GM21737 (cell line): Measurements from ENCODE around the gene WWOX.

Source experiments
- ATAC-seq: cut with Tn5 transposase; IDR thresholded peaks from one replicate; pipeline ENCODE4 v1.9.1; 2021; ENCODE audit warnings: mild to moderate bottlenecking, moderate library complexity; ENCODE audit not compliant: unreplicated experiment

The WWOX gene

DNA sequence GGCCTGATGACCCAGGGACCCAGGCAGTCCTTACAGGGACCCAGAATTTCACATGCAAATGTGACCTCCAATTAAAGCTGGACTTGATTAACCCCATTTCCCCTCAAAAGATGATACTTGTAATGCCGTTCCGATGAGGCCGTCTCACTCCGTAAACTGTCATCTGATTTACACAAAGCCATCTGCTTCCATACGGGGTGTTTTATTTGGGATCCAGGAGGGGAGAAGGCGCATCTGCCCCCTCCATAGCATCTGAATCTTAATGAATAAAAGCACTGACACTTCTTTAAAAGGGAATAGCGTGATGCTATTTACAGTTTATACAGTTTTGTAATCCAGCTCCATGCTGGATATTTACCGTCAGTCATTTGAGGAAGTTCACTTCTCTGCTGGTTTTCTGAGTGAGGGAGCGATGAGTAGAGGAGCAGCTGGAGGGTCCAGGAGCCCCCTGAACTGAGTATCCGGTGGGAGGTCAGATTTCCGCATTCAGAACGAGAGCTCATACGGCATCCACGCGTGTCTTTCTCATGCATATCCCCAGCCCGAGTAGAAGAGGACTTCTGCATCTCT, 452.7 kb downstream of the WWOX start:
- no peak for ATAC-seq

GRCh38 chr16:78552716-78553115, 453.3 kb downstream of the WWOX start:
- no peak for ATAC-seq

- no peak for ATAC-seq
Measured at GRCh38 chr16:78553268-78554039, 454.0 kb downstream of the WWOX start.

GRCh38 chr16:78556421-78556820, 457.0 kb downstream of the WWOX start:
- ATAC-seq, result no peak

GRCh38 chr16:78560997-78561396, 461.5 kb downstream of the WWOX start:
- no peak for ATAC-seq

- ATAC-seq, result no peak
Measured at GRCh38 chr16:78562111-78562510, 462.7 kb downstream of the WWOX start.

DNA sequence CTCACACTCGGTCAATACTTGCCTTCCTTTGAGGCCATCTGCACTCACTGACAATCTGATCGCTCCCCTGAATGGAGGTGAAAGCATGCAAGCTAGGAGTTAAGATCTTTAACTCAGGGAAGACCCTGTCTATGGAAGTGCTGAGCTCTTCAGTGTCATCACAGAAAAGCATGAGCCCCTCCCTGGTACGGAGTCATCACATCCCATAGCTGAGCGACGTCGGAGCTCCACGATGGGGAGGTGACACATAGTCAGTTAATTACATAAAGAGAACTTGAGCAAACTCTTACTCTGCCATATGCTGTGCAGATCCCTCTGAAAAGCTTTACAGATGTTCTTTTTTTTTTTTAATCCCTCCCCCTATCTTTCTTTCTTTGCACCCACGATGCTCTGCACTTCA, 463.2 kb downstream of the WWOX start:
- no peak for ATAC-seq

DNA sequence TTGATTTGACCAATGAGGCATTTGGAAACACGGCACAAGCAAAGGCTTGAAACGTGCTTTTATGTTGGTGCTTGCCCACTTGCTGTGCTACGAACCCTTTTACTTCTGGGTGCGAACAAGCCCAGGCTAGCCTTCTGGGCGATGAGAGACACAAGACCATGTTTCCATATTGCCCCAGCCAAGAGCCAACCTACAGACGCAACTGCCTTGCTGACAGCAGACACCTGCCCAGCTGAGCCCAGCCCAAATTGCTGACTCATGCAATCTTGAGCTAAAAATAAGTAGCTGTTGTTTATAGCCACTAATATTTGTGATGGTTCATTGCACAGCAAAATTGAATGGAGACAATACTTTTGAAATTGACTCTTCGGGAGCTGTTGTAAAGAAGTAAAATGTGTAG, 464.5 kb downstream of the WWOX start:
- no peak for ATAC-seq

DNA sequence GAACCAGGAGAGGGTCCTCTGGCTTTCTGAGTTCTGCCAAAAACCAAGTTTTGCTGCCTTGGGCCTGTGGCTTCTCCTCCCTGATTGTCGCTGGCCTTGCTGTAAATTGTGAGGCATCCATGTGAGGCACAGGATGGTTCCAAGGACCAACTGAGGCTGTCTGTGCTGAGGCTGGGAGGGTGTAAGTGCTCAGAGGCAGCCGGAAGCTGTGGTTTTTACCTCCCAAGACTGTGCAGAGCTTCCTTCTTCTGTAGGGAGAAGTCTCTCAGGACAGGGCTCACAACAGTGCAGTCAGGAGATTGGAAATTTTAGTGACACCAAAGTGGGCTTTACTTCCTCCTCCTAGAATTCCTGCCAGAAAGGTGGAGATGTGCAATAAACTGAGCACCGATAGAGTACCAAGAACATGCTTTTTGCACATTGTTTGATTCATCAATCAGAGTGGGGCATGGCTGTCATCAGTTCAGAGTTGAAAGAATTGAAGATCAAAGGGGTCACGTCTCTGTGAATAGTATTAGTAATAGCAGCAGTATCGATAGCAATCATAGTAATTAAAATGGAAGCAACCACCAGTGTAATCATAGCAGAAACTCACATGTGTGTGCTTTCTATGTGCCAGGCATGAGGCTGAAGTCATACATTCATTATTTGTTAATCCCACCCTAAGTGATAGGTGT, 467.1 kb downstream of the WWOX start:
- ATAC-seq, result no peak

DNA sequence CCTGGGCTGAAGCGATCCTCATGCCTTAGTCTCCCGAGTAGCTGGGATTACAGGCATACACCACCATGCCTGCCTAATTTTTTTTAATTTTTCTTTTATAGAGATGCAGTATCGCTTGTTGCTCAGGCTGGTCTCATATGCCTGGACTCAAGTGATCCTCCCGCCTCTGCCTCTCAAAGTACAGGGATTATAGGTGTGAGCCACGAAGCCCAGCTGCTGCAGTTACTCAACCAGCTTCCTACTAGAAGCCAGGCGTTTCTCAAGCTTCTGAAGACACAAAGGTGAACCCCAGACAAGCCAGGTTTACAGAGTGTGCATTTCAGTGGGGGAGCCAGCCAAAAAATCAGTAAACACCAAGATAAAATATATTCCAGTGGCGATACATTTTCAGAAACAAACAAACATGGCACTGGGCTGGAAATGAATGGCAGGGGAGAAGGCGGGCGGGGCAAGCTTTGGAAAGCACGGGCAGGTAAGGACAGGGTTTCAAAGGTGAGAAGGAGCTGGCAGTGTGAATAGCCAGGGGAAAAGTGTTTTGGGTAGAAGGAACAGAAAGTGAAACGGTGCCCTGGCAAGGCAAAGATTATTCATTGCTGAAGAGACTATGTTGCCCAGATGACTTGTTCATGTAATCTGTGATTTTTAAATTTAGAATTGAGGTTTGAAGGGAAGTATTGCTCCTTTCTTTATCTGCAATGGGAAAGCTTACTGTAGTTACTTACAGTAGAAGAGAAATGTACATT, 471.1 kb downstream of the WWOX start:
- peak; percentile 54 for ATAC-seq

DNA sequence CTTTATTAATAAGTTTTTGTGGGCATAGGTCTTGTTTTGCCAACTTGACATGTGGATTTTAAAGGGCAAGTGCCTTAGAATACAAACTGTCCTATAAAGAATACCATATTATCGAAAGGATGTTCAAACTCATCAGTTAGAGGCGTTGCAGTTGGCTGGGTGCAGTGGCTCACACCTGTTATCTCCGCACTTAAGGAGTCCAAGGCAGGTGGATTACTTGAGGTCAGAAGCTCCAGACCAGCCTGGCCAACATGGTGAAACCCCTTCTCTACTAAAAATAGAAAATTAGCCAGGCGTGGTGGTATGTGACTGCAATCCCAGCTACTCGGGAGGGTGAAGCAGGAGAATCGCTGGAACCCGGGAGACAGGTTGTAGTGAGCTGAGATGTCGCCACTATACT, 472.0 kb downstream of the WWOX start:
- ATAC-seq, result no peak

- no peak for ATAC-seq
Measured at GRCh38 chr16:78571898-78572358, 472.5 kb downstream of the WWOX start.

DNA sequence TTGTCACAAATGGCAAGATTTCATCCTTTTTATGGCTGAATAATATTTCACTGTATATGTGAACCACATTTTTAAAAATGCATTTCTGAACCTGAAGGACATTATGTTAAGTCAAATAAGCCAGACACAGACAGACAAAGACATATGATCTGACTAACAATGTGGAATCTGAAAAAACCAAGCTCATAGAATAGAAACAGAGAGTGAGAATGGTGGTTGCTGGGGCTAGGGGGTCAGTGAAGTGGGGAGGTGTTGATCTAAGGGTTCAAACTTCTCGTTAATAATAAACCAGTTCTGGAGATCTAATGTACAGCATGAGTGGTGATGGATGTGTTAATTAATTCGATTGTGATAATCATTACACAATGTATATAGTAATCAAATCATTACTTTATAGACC, 475.1 kb downstream of the WWOX start:
- peak; percentile 78 for ATAC-seq

DNA sequence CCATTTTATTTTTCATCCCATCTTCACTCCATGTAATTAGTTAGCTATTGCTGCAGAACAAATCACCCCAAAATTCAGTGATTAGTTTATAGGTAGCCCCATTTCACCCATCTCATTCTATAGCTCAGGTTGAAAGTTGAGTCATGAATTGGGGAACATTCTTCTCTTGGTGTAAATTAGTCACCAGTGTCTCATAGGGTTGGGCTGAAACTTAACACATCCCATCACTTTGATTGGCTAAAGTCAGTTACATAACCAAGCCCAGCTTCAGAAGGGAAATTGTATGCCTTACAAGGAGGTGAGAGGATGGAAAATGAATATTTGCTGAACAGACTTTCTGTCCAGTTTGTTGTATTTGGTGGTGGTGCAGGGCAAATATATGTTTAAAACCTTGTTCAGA, 477.5 kb downstream of the WWOX start:
- no peak for ATAC-seq

DNA sequence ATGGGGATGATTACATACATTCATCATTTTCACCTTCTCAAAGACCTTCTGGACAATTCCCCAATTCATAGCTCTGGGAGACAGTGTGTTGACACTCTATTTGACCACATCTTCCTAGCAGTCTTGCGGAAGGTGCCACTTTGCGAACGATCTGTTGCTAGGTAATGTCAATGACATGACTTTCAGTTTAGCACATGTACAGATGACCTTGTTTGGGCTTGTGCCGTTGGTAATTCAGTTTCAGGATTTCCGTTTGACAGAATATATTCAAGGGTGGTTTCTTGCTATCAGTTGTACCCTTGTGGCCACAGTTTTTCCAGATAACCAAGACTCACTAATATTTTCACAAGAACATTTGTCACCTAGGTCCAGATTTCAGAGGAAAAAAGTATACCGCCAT, 478.2 kb downstream of the WWOX start:
- no peak for ATAC-seq

DNA sequence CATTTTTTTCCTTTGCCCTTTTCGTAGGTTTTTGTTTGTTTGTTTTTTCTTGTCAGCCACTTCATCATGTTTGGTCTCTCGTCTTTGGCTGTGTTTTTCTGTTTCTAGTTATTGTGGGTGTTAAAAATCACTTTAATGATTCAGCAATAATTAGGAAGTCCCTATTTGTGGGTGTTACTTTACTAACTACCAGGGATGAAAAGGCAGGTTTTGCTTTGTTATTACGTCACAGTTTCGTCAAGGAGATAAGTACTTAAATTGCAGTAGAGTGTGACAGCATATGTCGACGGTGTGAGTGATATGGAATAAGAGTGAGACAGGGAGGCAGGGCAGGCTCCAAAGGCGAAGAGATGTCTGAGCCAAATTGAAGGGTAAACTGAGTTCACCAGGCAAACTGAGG, 479.6 kb downstream of the WWOX start:
- ATAC-seq, result no peak

DNA sequence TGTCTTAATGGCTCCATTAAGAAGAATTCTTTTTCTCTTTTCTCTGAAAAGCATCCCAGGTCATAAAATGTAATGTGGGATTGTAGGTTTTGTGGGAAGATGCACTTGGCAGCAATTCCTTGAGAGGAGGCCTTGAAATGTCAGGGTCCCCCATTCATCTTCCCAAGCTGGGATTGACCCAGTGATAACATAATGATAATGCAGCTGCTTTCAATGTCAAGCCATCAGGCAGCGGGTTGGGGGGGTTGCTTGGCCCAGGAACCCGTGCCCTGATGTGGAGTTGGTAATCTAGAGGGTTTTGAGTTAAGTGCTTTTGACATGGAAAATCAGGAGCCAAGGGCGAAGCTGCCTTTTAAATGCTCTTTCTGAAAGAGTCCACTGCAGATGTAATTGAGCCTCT, 484.0 kb downstream of the WWOX start:
- ATAC-seq, result no peak

DNA sequence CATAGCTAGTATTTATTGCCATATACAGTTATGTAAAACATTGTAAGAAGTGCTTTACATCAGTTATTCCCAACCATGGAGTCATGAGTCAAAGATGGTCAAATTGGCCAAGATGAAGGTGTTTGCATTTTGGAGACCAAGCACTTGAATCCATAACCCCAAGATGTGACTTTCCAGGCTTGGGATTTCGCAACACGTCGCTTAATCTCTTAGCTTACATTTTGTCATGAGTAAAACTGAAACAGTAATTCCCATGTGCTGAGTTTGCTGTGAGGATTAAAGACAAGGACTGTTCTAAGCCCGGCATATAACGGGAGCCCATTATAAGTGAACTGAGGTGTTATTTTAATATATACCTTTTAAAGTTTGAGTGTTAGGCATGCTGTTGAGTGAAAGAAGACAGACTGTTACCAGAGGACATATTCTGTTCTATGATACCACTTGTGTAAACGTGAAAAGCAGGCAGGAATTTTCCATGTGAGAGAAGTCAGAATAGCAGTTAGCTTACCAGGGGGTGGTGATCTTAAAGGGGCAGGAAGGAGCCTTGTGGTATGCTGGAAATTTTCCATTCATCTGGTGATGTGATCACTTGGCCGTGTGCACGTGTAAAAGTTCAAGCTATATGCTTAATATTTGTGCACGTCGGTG, 484.9 kb downstream of the WWOX start:
- ATAC-seq, result no peak

DNA sequence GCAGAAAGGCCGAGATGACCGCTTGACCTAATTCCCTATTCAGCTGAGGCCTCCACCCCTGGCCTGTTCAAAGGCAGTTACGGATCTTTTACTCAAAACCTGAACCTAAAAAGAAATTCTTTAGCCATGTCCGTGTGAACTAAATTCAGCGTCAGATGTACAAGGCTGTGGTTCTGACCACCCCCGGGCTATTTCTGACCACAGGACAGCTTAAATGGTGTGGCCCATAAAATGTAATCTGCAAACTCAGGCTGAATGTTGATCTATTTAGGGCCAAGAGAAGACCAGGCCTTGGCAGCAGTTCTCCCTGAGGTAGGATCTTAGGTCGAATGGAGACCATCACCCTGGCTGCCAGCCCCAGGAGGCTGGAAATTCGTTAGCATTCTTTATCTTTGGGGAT, 485.5 kb downstream of the WWOX start:
- no peak for ATAC-seq

GRCh38 chr16:78589331-78589730, 489.9 kb downstream of the WWOX start:
- no peak for ATAC-seq

DNA sequence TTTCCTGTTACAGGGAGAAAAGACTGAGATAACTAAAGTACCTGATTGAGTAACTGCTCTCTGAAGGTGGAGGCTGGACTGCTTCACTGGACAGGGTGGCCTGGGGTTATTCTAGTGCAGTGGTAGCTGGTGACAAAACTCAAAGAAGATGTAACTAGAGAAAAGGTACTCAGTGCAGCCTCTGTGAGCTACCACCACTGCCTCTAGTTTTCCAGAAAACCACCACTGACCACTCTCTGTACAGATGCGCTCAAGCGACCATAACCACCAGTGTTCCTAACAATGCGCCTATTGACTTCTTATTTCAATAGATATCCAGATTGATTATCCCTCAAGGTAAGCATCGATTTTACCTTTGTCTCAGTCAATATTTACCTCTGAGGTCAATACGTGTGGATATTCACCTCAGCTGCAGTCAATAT, 492.2 kb downstream of the WWOX start:
- ATAC-seq, result no peak
